ENCODE data around the gene IFT20. TPM values are rescaled to one million over a fixed set of nuclear protein-coding genes. Genes with fewer than 3 reads are reported as not detected.
"Not testable (repeated sequence)": the region's sequence is repeated elsewhere in the genome, so short reads cannot be mapped to it uniquely, and the experiment has no call there.

IFT20 gene
- total RNA-seq, 2 experiments from 2014 or later, result 20.5 to 22.3 TPM

GRCh38 chr17:28315846-28316705, 19.2 kb downstream of the IFT20 start:
- no peaks in the 10 kb centered on the region for H3K9me3 Mint-ChIP-seq
- peaks cover 8% of the 10 kb centered on the region for H3K27me3 Mint-ChIP-seq
- CTCF ChIA-PET, result interaction anchor here (0.6 kb wide), 1 partner anchor 40 kb away, joined by 3 read pairs; no protein-coding TSS in a partner anchor
- H3K4me3 Mint-ChIP-seq, result no peak overlapping the region
- POLR2A ChIA-PET, result no interaction called here
- no peak overlapping the region for H3K27ac Mint-ChIP-seq
- DNase-seq, result no peak
- H3K36me3 Mint-ChIP-seq (ENCODE audit: low read depth), result no peaks in the 10 kb centered on the region
- H3K4me1 Mint-ChIP-seq, result peaks cover 26% of the 10 kb centered on the region

- ChIA-PET POLR2A (no interaction called here), CTCF (interaction anchor here (0.5 to 1.8 kb wide), 3 partner anchors 12 to 36 kb away, joined by 3 to 7 read pairs (median 3); no protein-coding TSS in a partner anchor)
- peaks cover 11% of the 10 kb centered on the region for H3K27me3 Mint-ChIP-seq
- H3K9me3 Mint-ChIP-seq, result no peaks in the 10 kb centered on the region
- H3K4me3 Mint-ChIP-seq, result no peak overlapping the region
- peaks cover 11% of the 10 kb centered on the region for H3K4me1 Mint-ChIP-seq
- no peak for DNase-seq
- H3K27ac Mint-ChIP-seq, result no peak overlapping the region
- no peaks in the 10 kb centered on the region for H3K36me3 Mint-ChIP-seq (ENCODE audit: low read depth)
These were observed 21.4 kb downstream of the IFT20 start for GRCh38 chr17:28313841-28314240.

DNA sequence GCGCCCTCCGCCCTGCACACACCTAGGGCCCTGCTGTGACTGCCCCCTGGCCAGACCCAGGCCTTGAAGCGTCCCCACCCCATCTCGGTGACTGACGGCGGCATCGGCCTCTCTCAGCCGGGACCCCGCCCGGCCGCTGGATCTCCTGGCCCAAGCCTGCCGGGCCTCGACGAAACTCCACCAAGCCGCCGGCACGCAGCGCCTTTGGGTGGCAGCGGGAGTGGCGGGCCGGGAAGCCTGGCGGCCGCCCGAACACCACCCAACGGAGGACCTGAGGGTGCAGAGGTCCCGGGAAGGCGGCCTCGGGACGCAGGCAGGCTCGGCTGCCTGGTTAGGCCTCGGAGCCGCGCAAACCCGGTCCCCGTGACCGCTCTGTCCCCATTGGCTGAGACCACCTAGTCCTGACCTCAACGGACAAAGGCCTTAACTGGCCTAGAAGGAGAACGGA, 28.3 kb downstream of the IFT20 start:
- ChIA-PET POLR2A (no interaction called here), CTCF (interaction anchor here (1.2 kb wide), 1 partner anchor 10 kb away, joined by 6 read pairs; no protein-coding TSS in a partner anchor)
- Mint-ChIP-seq H3K27ac (no peak overlapping the region), H3K9me3 (no peaks in the 10 kb centered on the region), H3K36me3 (ENCODE audit: low read depth) (no peaks in the 10 kb centered on the region), H3K4me3 (no peak overlapping the region), H3K4me1 (no peaks in the 10 kb centered on the region), H3K27me3 (peaks cover 37% of the 10 kb centered on the region)
- DNase-seq, result no peak

DNA sequence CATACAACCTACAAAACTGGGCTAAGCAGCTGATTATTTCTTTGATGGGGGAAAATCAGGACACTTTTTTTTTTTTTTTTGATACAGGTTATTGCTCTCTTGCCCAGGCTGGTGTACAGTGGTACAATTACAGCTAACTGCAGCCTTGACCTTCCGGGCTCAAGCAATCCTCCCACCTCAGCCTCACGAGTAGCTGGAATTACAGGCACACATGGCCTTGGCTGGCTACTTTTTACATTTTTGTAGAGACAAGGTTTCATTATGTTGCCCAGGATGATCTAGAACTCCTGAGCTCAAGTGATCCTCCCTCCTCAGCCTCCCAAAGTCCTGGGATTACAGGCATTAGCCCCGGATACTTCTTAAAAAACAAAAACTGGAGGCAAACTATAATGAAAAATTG, 36.8 kb downstream of the IFT20 start:
- CTCF ChIA-PET, result interaction anchor here (0.6 kb wide), 1 partner anchor 323 kb away, joined by 3 read pairs; no protein-coding TSS in a partner anchor
- no peak for DNase-seq
- Mint-ChIP-seq H3K4me1 (no peaks in the 10 kb centered on the region), H3K27me3 (peaks cover 9% of the 10 kb centered on the region), H3K27ac (no peak overlapping the region), H3K36me3 (ENCODE audit: low read depth) (no peaks in the 10 kb centered on the region), H3K4me3 (no peak overlapping the region), H3K9me3 (no peaks in the 10 kb centered on the region)
- POLR2A ChIA-PET, result no interaction called here

GRCh38 chr17:28295677-28296578, 39.3 kb downstream of the IFT20 start:
- no peaks in the 10 kb centered on the region for H3K4me1 Mint-ChIP-seq
- no peak for DNase-seq
- H3K36me3 Mint-ChIP-seq (ENCODE audit: low read depth), result no peaks in the 10 kb centered on the region
- peaks cover 29% of the 10 kb centered on the region for H3K27me3 Mint-ChIP-seq
- no peaks in the 10 kb centered on the region for H3K9me3 Mint-ChIP-seq
- CTCF ChIA-PET, result no interaction called here
- no peak overlapping the region for H3K4me3 Mint-ChIP-seq
- no peak overlapping the region for H3K27ac Mint-ChIP-seq
- POLR2A ChIA-PET, result no interaction called here

GRCh38 chr17:28293994-28294393, 41.3 kb downstream of the IFT20 start:
- no peak overlapping the region for H3K4me3 Mint-ChIP-seq
- no peaks in the 10 kb centered on the region for H3K9me3 Mint-ChIP-seq
- no peaks in the 10 kb centered on the region for H3K36me3 Mint-ChIP-seq (ENCODE audit: low read depth)
- CTCF ChIA-PET, result interaction anchor here (1.2 to 1.6 kb wide), 2 partner anchors 24 to 28 kb away, joined by 3 read pairs; no protein-coding TSS in a partner anchor
- H3K27ac Mint-ChIP-seq, result no peak overlapping the region
- peaks cover 29% of the 10 kb centered on the region for H3K27me3 Mint-ChIP-seq
- H3K4me1 Mint-ChIP-seq, result no peaks in the 10 kb centered on the region
- POLR2A ChIA-PET, result no interaction called here
- no peak for DNase-seq

- CTCF ChIA-PET, result interaction anchor here (1.6 kb wide), 1 partner anchor 27 kb away, joined by 3 read pairs; no protein-coding TSS in a partner anchor
- DNase-seq; H3K4me3 Mint-ChIP-seq; H3K36me3 Mint-ChIP-seq (ENCODE audit: low read depth); POLR2A ChIA-PET; H3K4me1 Mint-ChIP-seq; H3K9me3 Mint-ChIP-seq; H3K27ac Mint-ChIP-seq: not testable (repeated sequence)
- peaks cover 29% of the 10 kb centered on the region for H3K27me3 Mint-ChIP-seq
These were observed 42.4 kb downstream of the IFT20 start for GRCh38 chr17:28292878-28293277.

GRCh38 chr17:28291780-28292330, 43.4 kb downstream of the IFT20 start:
- no peak overlapping the region for H3K4me3 Mint-ChIP-seq
- no peaks in the 10 kb centered on the region for H3K36me3 Mint-ChIP-seq (ENCODE audit: low read depth)
- peaks cover 29% of the 10 kb centered on the region for H3K27me3 Mint-ChIP-seq
- no peaks in the 10 kb centered on the region for H3K9me3 Mint-ChIP-seq
- no peaks in the 10 kb centered on the region for H3K4me1 Mint-ChIP-seq
- ChIA-PET POLR2A (no interaction called here), CTCF (no interaction called here)
- no peak overlapping the region for H3K27ac Mint-ChIP-seq
- no peak for DNase-seq

DNA sequence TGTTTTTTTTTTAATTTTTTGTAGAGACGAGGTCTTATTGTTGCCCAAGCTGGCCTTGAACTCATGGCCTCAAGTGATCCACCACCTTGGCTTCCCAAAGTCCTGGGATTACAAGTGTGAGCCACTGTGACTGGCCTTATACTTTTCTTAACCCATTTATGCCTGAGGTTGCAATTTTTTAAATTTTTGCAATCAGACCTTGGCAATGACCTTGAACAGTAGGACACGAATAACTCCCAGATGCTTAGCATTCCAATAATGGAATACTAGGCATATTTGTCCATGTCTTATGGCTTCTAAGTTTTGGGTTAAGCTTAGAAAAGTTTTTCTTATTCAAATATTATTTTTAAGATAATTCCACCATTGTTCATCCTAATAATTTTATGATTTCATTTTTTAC, 44.6 kb downstream of the IFT20 start:
- no peak for DNase-seq
- H3K4me1 Mint-ChIP-seq, result no peaks in the 10 kb centered on the region
- H3K4me3 Mint-ChIP-seq, result no peak overlapping the region
- H3K27ac Mint-ChIP-seq, result no peak overlapping the region
- no peaks in the 10 kb centered on the region for H3K36me3 Mint-ChIP-seq (ENCODE audit: low read depth)
- POLR2A ChIA-PET, result interaction anchor here (0.7 kb wide), 1 partner anchor 15 kb away, joined by 3 read pairs; no protein-coding TSS in a partner anchor
- peaks cover 29% of the 10 kb centered on the region for H3K27me3 Mint-ChIP-seq
- CTCF ChIA-PET, result interaction anchor here (0.6 to 1.0 kb wide), 3 partner anchors 24 to 33 kb away, joined by 3 to 4 read pairs (median 3); no protein-coding TSS in a partner anchor
- H3K9me3 Mint-ChIP-seq, result no peaks in the 10 kb centered on the region

- Mint-ChIP-seq H3K27ac (no peak overlapping the region), H3K27me3 (peaks cover 18% of the 10 kb centered on the region), H3K4me1 (no peaks in the 10 kb centered on the region), H3K36me3 (ENCODE audit: low read depth) (no peaks in the 10 kb centered on the region), H3K4me3 (no peak overlapping the region), H3K9me3 (no peaks in the 10 kb centered on the region)
- ChIA-PET POLR2A (no interaction called here), CTCF (no interaction called here)
- DNase-seq, result no peak
These were observed 49.3 kb downstream of the IFT20 start for GRCh38 chr17:28285965-28286364.

- ChIA-PET CTCF (no interaction called here), POLR2A (no interaction called here)
- Mint-ChIP-seq H3K36me3 (ENCODE audit: low read depth) (no peaks in the 10 kb centered on the region), H3K27me3 (peaks cover 46% of the 10 kb centered on the region), H3K4me3 (no peak overlapping the region), H3K4me1 (peaks cover 11% of the 10 kb centered on the region), H3K27ac (no peak overlapping the region), H3K9me3 (no peaks in the 10 kb centered on the region)
- no peak for DNase-seq
These were observed 52.7 kb downstream of the IFT20 start for GRCh38 chr17:28282596-28282995.

DNA sequence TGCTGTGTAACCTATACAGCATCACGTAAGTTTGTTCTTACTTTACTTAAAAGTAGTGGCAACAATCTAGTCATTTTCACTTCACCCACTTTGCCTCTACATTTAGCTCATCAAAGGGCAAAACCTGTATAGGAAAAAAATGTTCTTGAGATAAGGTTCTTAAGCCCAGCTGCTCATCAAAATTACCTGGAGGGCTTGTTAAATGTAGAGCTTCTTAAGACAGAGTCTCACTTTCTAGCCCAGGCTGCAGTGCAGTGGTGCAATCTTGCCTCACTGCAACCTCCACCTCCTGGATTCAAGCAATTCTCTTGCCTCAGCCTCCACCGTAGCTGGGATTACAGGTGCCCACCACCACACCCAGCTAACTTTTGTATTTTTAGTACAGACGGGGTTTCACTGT, 54.4 kb downstream of the IFT20 start:
- Mint-ChIP-seq H3K27me3 (peaks cover 55% of the 10 kb centered on the region), H3K27ac (no peak overlapping the region), H3K4me1 (peaks cover 11% of the 10 kb centered on the region), H3K9me3 (no peaks in the 10 kb centered on the region), H3K36me3 (ENCODE audit: low read depth) (no peaks in the 10 kb centered on the region), H3K4me3 (no peak overlapping the region)
- DNase-seq, result no peak
- ChIA-PET CTCF (interaction anchor here (1.1 to 1.5 kb wide), 2 partner anchors 29 to 51 kb away, joined by 3 to 5 read pairs; no protein-coding TSS in a partner anchor), POLR2A (no interaction called here)
